ENCODE measurements around the gene TAP2.

TAP2 gene

GRCh38 chr6:32853541-32854375 is 15.2 kb upstream of the TAP2 start, which contains the start of the genes PSMB9 and TAP1:
TSS of gene PSMB9 (plus strand) at chr6:32854192. CDS start at chr6:32854230, 38 bp downstream.
TSS of gene TAP1 (minus strand) at chr6:32853704. CDS start at chr6:32853636, 68 bp downstream.
- peak; percentile 69 for DNase-seq

- no peak for DNase-seq
Observed at GRCh38 chr6:32852844-32853540, 14.5 kb upstream of the TAP2 start.

GRCh38 chr6:32852018-32852843 is 13.7 kb upstream of the TAP2 start:
- no peak for DNase-seq

GRCh38 chr6:32851025-32851424 is 12.5 kb upstream of the TAP2 start:
- DNase-seq, result no peak

- DNase-seq, result no peak
Observed at GRCh38 chr6:32849126-32849525, 10.6 kb upstream of the TAP2 start.

GRCh38 chr6:32847795-32848194 is 9.3 kb upstream of the TAP2 start:
- DNase-seq, result no peak

GRCh38 chr6:32847004-32847403 is 8.5 kb upstream of the TAP2 start:
- DNase-seq, result no peak

GRCh38 chr6:32845384-32845884 is 6.9 kb upstream of the TAP2 start:
- no peak for DNase-seq

GRCh38 chr6:32844839-32845383 is 6.4 kb upstream of the TAP2 start:
- no peak for DNase-seq

GRCh38 chr6:32843979-32844838 is 5.7 kb upstream of the TAP2 start, which contains the start of gene PSMB8:
TSS of gene PSMB8 (minus strand) at chr6:32844047. CDS start at chr6:32843996, 51 bp downstream.
- peak; percentile 93 for DNase-seq

- DNase-seq, result no peak
Observed at GRCh38 chr6:32843331-32843978, 4.9 kb upstream of the TAP2 start.

GRCh38 chr6:32842690-32843089 is 4.2 kb upstream of the TAP2 start:
- DNase-seq, result no peak

- DNase-seq, result no peak
Observed at GRCh38 chr6:32842021-32842650, 3.6 kb upstream of the TAP2 start.

GRCh38 chr6:32840604-32841246 is 2.2 kb upstream of the TAP2 start:
- DNase-seq, result no peak

GRCh38 chr6:32839356-32839755 is 817 bp upstream of the TAP2 start:
- no peak for DNase-seq

GRCh38 chr6:32837651-32838113 is 857 bp downstream of the TAP2 start:
- DNase-seq, result no peak

GRCh38 chr6:32836873-32837272 is 1.7 kb downstream of the TAP2 start:
- DNase-seq, result no peak

GRCh38 chr6:32835167-32835893 is 3.2 kb downstream of the TAP2 start:
- DNase-seq, result no peak

GRCh38 chr6:32833664-32834063 is 4.9 kb downstream of the TAP2 start:
- no peak for DNase-seq

All from NCI-H187 treated with DMSO at 0.1 percent for 48 hours (cell line).